Measurements from ENCODE around the gene OR51I2.

The OR51I2 gene

DNA sequence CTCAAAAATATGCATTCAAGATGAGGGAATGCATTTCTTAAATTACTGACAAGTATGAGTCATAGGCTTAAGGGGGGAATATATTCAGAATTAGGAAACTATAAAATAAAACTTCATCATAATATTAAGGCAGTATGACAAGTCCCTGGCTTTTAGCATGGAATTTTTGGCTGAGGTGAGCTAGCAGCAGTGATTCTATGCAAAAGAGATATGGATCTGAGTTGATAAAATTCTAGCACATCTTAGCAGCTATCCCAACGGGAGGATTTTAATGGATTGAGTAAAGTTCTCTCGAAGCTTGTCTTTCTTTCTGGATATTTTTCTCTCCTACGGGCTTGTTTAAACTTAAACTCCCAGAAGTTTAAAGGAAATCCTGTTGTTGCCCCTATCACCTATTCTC, 26.0 kb upstream of the OR51I2 start:
- no peak for TF ChIP-seq RAD21 (IDR thresholded peaks at IDR 0.05; ENCODE audit: low read depth)
- no peak for TF ChIP-seq YY1 (IDR thresholded peaks at IDR 0.05; ENCODE audit: low read depth)
- TF ChIP-seq CEBPB (IDR thresholded peaks at IDR 0.05) = no peak
- TF ChIP-seq EGR1 (IDR thresholded peaks at IDR 0.05) = no peak
- no peak for TF ChIP-seq EP300 (IDR thresholded peaks at IDR 0.05; ENCODE audit: borderline replicate concordance)
- TF ChIP-seq, protein P1, sequence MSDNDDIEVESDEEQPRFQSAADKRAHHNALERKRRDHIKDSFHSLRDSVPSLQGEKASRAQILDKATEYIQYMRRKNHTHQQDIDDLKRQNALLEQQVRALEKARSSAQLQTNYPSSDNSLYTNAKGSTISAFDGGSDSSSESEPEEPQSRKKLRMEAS (IDR thresholded peaks at IDR 0.05) = no peak
- TF ChIP-seq NFIC (IDR thresholded peaks at IDR 0.05) = no peak
- TF ChIP-seq, protein P2, sequence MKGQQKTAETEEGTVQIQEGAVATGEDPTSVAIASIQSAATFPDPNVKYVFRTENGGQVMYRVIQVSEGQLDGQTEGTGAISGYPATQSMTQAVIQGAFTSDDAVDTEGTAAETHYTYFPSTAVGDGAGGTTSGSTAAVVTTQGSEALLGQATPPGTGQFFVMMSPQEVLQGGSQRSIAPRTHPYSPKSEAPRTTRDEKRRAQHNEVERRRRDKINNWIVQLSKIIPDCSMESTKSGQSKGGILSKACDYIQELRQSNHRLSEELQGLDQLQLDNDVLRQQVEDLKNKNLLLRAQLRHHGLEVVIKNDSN (IDR thresholded peaks at IDR 0.05) = no peak
- no peak for TF ChIP-seq CREB1 (IDR thresholded peaks at IDR 0.05; ENCODE audit: low read depth)
- no peak for TF ChIP-seq TAF1 (IDR thresholded peaks at IDR 0.05; ENCODE audit: low read depth)
- TF ChIP-seq ZBTB7A (IDR thresholded peaks at IDR 0.05; ENCODE audit: low read depth) = no peak
- TF ChIP-seq, protein P3, sequence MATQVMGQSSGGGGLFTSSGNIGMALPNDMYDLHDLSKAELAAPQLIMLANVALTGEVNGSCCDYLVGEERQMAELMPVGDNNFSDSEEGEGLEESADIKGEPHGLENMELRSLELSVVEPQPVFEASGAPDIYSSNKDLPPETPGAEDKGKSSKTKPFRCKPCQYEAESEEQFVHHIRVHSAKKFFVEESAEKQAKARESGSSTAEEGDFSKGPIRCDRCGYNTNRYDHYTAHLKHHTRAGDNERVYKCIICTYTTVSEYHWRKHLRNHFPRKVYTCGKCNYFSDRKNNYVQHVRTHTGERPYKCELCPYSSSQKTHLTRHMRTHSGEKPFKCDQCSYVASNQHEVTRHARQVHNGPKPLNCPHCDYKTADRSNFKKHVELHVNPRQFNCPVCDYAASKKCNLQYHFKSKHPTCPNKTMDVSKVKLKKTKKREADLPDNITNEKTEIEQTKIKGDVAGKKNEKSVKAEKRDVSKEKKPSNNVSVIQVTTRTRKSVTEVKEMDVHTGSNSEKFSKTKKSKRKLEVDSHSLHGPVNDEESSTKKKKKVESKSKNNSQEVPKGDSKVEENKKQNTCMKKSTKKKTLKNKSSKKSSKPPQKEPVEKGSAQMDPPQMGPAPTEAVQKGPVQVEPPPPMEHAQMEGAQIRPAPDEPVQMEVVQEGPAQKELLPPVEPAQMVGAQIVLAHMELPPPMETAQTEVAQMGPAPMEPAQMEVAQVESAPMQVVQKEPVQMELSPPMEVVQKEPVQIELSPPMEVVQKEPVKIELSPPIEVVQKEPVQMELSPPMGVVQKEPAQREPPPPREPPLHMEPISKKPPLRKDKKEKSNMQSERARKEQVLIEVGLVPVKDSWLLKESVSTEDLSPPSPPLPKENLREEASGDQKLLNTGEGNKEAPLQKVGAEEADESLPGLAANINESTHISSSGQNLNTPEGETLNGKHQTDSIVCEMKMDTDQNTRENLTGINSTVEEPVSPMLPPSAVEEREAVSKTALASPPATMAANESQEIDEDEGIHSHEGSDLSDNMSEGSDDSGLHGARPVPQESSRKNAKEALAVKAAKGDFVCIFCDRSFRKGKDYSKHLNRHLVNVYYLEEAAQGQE (IDR thresholded peaks at IDR 0.05; ENCODE audit: low read depth) = no peak

DNA sequence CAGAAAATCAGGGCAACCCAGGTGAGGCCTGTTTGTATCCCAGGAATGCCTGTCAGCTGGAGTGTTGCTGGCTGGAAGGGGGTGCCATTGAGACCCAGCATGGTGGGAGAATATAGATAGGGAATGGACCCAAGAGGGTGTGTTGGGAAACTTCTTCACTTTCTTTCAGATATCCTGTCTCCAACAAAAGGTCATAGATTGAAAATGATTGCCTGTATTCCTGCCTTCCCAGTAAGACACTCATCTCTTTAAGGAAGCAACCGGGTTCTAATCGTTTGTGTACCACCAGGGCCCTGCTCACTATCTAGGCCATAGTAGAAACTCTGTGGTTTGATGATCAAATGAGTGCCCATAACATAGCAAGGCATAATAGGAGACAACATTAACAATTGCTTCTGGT, 7.7 kb upstream of the OR51I2 start, which contains the start of gene OR51I1:
Gene OR51I1 (minus strand): TSS at position 101 of the 400 bp plus-strand sequence. CDS start 0 bp downstream, at position 101.
- TF ChIP-seq TEAD4 (IDR thresholded peaks at IDR 0.05) (no peak), FOXM1 (IDR thresholded peaks at IDR 0.05; ENCODE audit: borderline replicate concordance, low read depth) (no peak), TCF12 (IDR thresholded peaks at IDR 0.05; ENCODE audit: low read depth) (no peak), CREB1 (IDR thresholded peaks at IDR 0.05; ENCODE audit: low read depth) (no peak), TAF1 (IDR thresholded peaks at IDR 0.05; ENCODE audit: low read depth) (no peak), NFIC (IDR thresholded peaks at IDR 0.05) (no peak), YY1 (IDR thresholded peaks at IDR 0.05; ENCODE audit: low read depth) (no peak), RAD21 (IDR thresholded peaks at IDR 0.05; ENCODE audit: low read depth) (no peak), EP300 (IDR thresholded peaks at IDR 0.05; ENCODE audit: borderline replicate concordance) (no peak), ZBTB7A (IDR thresholded peaks at IDR 0.05; ENCODE audit: low read depth) (no peak), CEBPB (IDR thresholded peaks at IDR 0.05) (no peak), EGR1 (IDR thresholded peaks at IDR 0.05) (no peak)
- TF ChIP-seq, protein P2 (IDR thresholded peaks at IDR 0.05) = no peak
- TF ChIP-seq, protein P1 (IDR thresholded peaks at IDR 0.05) = no peak
- TF ChIP-seq, protein P3 (IDR thresholded peaks at IDR 0.05; ENCODE audit: low read depth) = no peak

DNA sequence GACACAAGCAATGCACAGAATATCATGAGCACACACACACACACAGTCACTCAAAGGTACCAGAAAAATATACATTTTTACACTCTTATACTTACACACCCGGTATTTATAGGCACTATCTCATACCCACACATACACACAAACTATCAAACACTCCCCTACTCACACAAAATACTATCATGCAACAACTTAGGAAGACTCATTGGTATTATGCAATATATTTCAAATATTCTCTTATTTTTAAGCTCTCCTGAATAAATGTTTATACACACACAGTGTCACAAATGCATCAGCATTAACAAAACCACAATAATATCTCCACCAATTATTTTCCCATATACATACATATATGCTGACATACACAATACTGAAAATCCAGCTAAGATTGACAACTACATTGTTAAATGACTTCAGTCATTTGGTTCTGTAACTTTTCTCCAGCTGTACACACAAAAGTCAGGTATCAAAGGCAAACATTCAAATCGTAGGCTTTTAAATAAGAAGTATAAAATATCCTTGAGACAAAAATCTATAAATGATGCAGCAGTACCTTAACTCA, 5.2 kb upstream of the OR51I2 start:
- TF ChIP-seq TCF12 (IDR thresholded peaks at IDR 0.05; ENCODE audit: low read depth) (no peak), EGR1 (IDR thresholded peaks at IDR 0.05) (no peak), EP300 (IDR thresholded peaks at IDR 0.05; ENCODE audit: borderline replicate concordance) (no peak), CEBPB (IDR thresholded peaks at IDR 0.05) (no peak), RAD21 (IDR thresholded peaks at IDR 0.05; ENCODE audit: low read depth) (no peak), FOXM1 (IDR thresholded peaks at IDR 0.05; ENCODE audit: borderline replicate concordance, low read depth) (no peak), CREB1 (IDR thresholded peaks at IDR 0.05; ENCODE audit: low read depth) (no peak), NFIC (IDR thresholded peaks at IDR 0.05) (no peak), ZBTB7A (IDR thresholded peaks at IDR 0.05; ENCODE audit: low read depth) (no peak)
- TF ChIP-seq, protein P3 (IDR thresholded peaks at IDR 0.05; ENCODE audit: low read depth) = no peak

DNA sequence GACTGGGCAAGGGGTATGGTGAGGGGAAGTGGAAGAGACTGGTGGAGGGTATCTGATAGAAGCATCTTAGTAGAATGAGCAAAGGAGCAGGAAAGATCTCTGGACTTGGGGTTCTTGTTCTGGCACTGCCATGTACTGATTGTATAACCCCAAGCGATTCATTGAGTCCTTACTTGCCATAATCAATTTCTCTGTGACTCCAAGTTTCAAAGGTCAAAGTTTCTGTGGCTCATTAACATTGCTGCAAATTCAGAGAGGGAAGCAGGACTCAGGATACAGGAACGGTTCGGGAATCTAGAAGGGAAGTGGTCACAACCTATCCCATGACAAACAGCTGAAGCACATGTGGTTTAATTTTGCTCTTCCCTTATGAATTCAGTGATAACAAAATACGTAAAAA, 309 bp downstream of the OR51I2 start:
- no peak for TF ChIP-seq EP300 (IDR thresholded peaks at IDR 0.05; ENCODE audit: borderline replicate concordance)
- TF ChIP-seq EGR1 (IDR thresholded peaks at IDR 0.05) = no peak
- no peak for TF ChIP-seq CREB1 (IDR thresholded peaks at IDR 0.05; ENCODE audit: low read depth)
- no peak for TF ChIP-seq FOXM1 (IDR thresholded peaks at IDR 0.05; ENCODE audit: borderline replicate concordance, low read depth)
- TF ChIP-seq ZBTB7A (IDR thresholded peaks at IDR 0.05; ENCODE audit: low read depth) = no peak
- TF ChIP-seq YY1 (IDR thresholded peaks at IDR 0.05; ENCODE audit: low read depth) = no peak
- TF ChIP-seq TEAD4 (IDR thresholded peaks at IDR 0.05) = no peak
- TF ChIP-seq, protein P3 (IDR thresholded peaks at IDR 0.05; ENCODE audit: low read depth) = no peak
- TF ChIP-seq TCF12 (IDR thresholded peaks at IDR 0.05; ENCODE audit: low read depth) = no peak
- TF ChIP-seq, protein P1 (IDR thresholded peaks at IDR 0.05) = no peak
- TF ChIP-seq RAD21 (IDR thresholded peaks at IDR 0.05; ENCODE audit: low read depth) = no peak
- no peak for TF ChIP-seq NFIC (IDR thresholded peaks at IDR 0.05)
- no peak for TF ChIP-seq TAF1 (IDR thresholded peaks at IDR 0.05; ENCODE audit: low read depth)
- TF ChIP-seq CEBPB (IDR thresholded peaks at IDR 0.05) = no peak
- TF ChIP-seq, protein P2 (IDR thresholded peaks at IDR 0.05) = no peak
